AG04449 (cell line): ENCODE results near the gene LUM.

ENCODE experiments used
- CTCF ChIA-PET: fragments of 350-600 bp; formaldehyde crosslinking; extraction: SDS; loops from one replicate; lab custom pipeline; 2021; ENCODE audit warnings: antibody characterized with exemption; lab: Yijun Ruan, JAX
- POLR2A ChIA-PET: fragments of 400-600, 350-600 bp; formaldehyde crosslinking; extraction: SDS; loops from one replicate; lab custom pipeline; 2020; ENCODE audit warnings: antibody characterized with exemption, inconsistent platforms; lab: Yijun Ruan, JAX
- DNase-seq: peaks from one replicate; pipeline ENCODE4 v3.0.0-alpha.2; 2010; ENCODE audit warnings: low read depth, low spot score
- H3K4me3 ChIP-seq: 2 replicates; pipeline ENCODE4 v1.5.1; 2011; ENCODE audit warnings: low read depth, mild to moderate bottlenecking, control low read depth, low read length
- TF ChIP-seq, protein P1 (sequence below): IDR thresholded peaks from one replicate; pipeline ENCODE4 v1.5.1; 2011; ENCODE audit warnings: mild to moderate bottlenecking, moderate library complexity, low read length, control low read depth, inconsistent platforms; ENCODE audit not compliant: insufficient read depth; ENCODE audit errors: missing control alignments

Gene LUM

DNA sequence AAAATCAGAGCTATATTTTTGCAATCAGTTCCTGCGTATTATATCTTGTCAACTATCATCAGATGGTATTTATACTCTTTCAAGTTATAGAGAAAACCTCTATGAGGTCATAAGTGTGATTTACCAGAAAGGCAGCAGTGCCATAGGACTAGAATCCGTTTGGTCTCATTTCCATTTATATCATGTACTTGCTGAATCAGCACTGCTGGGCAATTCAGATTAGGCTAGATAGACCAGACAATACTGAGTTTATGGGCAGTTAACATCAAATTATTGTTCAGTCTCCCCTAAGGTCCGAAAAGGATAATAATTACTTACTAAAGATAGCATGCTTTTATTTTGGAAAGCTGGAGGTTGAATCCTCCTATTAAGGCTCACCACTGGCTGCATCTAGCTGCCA, 46.7 kb downstream of the LUM start:
- H3K4me3 ChIP-seq, result no peak overlapping the region
- CTCF ChIA-PET, result interaction anchor here (2.7 kb wide), 1 partner anchor 44 kb away, joined by 7 read pairs; no protein-coding TSS in a partner anchor
- TF ChIP-seq, protein P1, sequence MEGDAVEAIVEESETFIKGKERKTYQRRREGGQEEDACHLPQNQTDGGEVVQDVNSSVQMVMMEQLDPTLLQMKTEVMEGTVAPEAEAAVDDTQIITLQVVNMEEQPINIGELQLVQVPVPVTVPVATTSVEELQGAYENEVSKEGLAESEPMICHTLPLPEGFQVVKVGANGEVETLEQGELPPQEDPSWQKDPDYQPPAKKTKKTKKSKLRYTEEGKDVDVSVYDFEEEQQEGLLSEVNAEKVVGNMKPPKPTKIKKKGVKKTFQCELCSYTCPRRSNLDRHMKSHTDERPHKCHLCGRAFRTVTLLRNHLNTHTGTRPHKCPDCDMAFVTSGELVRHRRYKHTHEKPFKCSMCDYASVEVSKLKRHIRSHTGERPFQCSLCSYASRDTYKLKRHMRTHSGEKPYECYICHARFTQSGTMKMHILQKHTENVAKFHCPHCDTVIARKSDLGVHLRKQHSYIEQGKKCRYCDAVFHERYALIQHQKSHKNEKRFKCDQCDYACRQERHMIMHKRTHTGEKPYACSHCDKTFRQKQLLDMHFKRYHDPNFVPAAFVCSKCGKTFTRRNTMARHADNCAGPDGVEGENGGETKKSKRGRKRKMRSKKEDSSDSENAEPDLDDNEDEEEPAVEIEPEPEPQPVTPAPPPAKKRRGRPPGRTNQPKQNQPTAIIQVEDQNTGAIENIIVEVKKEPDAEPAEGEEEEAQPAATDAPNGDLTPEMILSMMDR, result no peak
- DNase-seq, result no peak
- POLR2A ChIA-PET, result no interaction called here

DNA sequence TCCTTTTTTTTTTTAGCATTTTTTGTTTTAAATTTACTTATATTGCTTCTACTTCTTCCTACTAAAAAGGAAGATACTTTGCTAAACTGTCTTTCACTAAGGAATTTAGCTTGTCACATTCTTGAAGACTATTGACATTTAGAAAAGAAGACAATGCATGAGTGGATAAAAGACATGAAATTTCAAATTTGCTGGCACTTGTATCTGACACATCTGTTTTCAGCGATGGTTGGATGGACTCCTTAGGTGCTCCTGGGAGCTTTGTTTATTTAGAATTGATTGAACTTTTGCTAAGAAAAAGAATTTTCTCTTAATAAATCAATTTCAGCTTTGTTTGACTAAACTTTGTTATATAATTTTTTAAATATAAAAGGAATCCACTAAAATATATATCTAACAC, 50.2 kb downstream of the LUM start:
- TF ChIP-seq, protein P1, result no peak
- POLR2A ChIA-PET, result no interaction called here
- CTCF ChIA-PET, result no interaction called here
- no peak overlapping the region for H3K4me3 ChIP-seq
- no peak for DNase-seq

DNA sequence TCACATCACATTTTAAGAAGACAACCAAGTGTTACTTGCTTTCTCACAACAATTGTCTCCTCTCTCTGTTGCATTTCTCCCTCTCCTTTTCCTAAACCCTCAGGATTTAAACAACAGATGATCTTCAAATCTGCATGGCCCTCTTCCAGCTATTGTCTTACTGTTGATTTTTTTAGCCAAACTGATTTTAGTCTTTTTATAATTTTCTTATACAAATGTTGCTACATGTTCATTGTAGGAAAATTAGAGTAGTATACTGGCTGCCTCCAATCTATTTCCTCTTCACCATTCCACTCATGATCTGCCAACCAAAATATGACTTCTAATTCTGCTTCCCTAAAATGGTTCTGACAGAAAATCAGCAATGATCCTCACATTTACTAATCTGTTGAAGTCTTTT, 52.1 kb downstream of the LUM start:
- CTCF ChIA-PET, result interaction anchor here (1.5 kb wide), 1 partner anchor 267 kb away, joined by 3 read pairs; no protein-coding TSS in a partner anchor
- no peak for DNase-seq
- TF ChIP-seq, protein P1, result no peak
- POLR2A ChIA-PET, result no interaction called here
- no peak overlapping the region for H3K4me3 ChIP-seq

DNA sequence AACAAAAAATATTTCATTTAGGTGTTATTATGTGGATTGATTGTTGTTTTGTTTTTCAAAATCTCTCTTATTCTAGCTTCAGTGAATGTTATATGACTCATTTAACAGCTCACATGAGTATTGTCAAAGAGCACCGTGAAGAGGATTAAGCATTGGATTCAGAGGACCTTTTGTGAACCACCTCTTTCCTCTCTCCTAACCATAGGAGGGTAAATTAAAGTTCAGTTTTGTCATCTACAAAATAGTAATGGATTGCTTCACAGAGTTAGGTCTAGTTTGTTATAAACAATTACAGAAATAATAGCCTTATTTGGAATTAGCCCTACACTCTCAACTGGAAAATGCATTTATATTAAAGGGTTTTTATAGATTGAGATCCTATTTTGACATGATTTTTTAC, 52.5 kb downstream of the LUM start:
- no peak overlapping the region for H3K4me3 ChIP-seq
- ChIA-PET POLR2A (no interaction called here), CTCF (interaction anchor here (1.5 kb wide), 1 partner anchor 267 kb away, joined by 3 read pairs; no protein-coding TSS in a partner anchor)
- no peak for DNase-seq
- TF ChIP-seq, protein P1, result no peak

DNA sequence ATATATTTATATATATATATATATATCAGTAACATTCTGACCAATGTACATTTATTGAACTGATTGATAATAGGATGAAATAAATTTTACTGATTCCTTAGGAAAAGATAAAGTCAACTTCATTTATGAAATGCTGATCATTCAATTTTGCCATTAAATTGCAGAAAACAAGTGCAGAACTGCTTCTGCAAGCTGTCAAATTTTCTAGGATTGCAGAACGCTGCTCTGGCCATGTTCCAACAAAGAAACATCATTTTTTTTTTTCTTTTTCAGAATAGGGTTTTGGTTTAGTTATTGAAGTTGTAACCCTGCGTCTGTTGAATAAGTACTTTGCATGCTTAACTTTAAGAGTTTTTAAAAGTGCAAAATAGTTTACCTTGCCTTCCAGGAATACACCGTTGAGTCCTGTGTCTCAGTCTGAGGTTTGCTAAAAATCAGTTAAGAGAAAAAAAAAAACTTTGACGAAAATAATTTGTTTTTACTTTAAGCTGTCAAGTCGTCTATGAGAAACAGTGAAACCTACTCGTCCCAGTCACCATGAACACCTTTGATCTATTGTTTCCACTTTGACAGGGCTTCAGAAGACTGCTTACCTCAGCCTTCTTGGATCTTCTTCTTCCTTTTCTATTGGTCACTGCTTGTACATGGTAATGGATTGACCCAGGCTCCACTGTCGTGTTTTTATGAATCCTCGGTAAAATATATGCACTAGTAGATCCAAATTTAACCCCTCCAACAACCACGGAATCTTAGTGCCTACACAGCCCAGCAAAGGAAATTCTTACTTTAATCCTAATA, 53.7 kb downstream of the LUM start, which contains the start of gene KERA:
Gene KERA (minus strand): TSS at position 657 of the 798 bp plus-strand sequence. CDS start 1,743 bp downstream, outside the sequence.
- DNase-seq, result no peak
- ChIA-PET POLR2A (no interaction called here), CTCF (no interaction called here)
- H3K4me3 ChIP-seq, result no peak within 1 kb of the TSS
- TF ChIP-seq, protein P1, result no peak

DNA sequence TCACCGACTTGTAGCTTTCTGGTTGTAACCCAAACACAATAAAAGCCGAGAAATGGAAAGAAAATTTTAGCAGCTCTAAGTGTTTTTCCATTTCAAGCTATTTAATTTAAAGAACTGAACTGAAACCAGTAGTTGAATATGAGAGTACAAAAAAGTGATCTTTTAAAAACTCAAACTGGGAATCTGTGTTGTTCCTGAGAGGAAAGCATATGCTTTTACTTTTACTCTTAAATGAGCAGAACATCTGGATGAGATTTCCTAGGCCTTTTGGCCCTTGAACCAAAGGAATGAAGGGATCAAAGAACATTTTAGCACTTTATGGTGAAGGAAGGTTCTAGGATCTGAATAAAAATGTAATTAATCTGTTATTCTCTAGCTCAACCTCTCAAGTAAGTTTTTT, 54.8 kb downstream of the LUM start:
- POLR2A ChIA-PET, result no interaction called here
- H3K4me3 ChIP-seq, result no peak overlapping the region
- CTCF ChIA-PET, result interaction anchor here (0.5 to 0.6 kb wide), 2 partner anchors 12 to 35 kb away, joined by 3 read pairs; no protein-coding TSS in a partner anchor
- TF ChIP-seq, protein P1, result no peak
- no peak for DNase-seq
